Fibroblast of mammary gland (primary cell): ENCODE measurements around the gene RFTN1.

Experiments used
- DNase-seq: peaks from one replicate; pipeline ENCODE4 v3.0.0-alpha.2; 2010; ENCODE audit warnings: low read depth
- H3K4me3 ChIP-seq: 2 replicates; pipeline ENCODE4 v1.5.1; 2011; ENCODE audit warnings: low read depth, mild to moderate bottlenecking, low read length, moderate library complexity; ENCODE audit not compliant: control insufficient read depth
- TF ChIP-seq, protein P1 (sequence below): conservative IDR thresholded peaks from 2 replicates; pipeline ENCODE4 v1.5.1; 2011; ENCODE audit warnings: low read depth, low read length, inconsistent platforms; ENCODE audit not compliant: control insufficient read depth, insufficient read depth

Gene RFTN1

DNA sequence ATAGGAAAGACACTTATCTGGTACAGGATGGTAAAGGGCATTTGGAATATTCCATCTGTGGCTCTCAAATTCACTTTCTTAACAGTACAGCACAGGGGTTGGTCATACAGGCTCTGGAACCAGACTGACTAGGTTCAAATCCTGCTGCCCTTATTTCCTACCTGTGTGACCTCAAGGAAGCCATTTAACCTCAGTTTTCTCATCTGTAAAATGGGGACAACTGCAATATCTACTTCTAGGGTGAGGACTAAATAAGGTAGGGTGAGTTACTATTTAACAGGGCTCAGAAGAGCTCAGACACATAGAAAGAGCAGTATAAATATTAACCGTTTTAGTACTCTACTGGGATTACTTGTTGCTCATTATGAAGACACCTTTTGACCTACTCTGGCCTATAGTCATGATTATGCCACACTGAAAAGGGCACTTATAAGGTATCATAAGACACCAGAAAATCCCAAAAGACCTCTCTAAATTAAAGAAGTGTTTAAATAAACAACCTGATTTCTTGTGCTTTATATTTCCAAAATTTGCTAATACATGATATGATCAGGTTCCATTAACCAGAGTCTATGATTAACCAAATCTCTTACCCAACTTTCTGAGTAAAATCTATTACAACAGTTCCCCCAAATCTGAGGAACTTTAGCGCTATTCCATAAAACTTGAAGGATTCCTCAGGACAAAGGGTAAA lies 6.5 kb downstream of the RFTN1 start:
- H3K4me3 ChIP-seq = no peak overlapping the region
- TF ChIP-seq, protein P1, sequence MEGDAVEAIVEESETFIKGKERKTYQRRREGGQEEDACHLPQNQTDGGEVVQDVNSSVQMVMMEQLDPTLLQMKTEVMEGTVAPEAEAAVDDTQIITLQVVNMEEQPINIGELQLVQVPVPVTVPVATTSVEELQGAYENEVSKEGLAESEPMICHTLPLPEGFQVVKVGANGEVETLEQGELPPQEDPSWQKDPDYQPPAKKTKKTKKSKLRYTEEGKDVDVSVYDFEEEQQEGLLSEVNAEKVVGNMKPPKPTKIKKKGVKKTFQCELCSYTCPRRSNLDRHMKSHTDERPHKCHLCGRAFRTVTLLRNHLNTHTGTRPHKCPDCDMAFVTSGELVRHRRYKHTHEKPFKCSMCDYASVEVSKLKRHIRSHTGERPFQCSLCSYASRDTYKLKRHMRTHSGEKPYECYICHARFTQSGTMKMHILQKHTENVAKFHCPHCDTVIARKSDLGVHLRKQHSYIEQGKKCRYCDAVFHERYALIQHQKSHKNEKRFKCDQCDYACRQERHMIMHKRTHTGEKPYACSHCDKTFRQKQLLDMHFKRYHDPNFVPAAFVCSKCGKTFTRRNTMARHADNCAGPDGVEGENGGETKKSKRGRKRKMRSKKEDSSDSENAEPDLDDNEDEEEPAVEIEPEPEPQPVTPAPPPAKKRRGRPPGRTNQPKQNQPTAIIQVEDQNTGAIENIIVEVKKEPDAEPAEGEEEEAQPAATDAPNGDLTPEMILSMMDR = no peak
- no peak for DNase-seq

DNA sequence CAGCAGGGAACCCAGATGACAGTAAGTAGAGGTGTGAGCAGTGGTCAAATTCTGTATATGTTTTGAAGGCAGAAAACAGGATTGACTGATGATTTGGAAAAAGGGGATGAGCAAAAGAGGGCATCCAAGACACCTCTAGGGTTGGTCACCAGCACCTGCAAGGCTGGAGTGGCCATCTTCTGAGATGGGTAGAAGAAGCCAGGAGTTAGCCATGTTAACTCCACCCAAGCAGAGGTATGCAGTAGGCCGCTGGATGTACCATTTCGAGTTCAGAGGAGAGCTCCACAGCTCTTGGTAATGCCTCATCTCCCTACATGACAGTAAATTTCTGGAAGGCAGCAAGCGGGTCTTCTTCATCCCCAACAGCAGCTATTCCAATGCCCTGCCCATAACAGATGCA lies 7.0 kb downstream of the RFTN1 start:
- DNase-seq = no peak
- TF ChIP-seq, protein P1 = no peak
- no peak overlapping the region for H3K4me3 ChIP-seq

GRCh38 chr3:16504692-16505091 lies 8.8 kb downstream of the RFTN1 start:
- TF ChIP-seq, protein P1 = no peak
- H3K4me3 ChIP-seq = no peak overlapping the region
- no peak for DNase-seq

- TF ChIP-seq, protein P1 = no peak
- peak; percentile 14 for DNase-seq
Observed at GRCh38 chr3:16504242-16504641, 9.3 kb downstream of the RFTN1 start.

GRCh38 chr3:16503191-16503776 lies 10.2 kb downstream of the RFTN1 start:
- no peak for DNase-seq
- TF ChIP-seq, protein P1 = no peak
- no peak overlapping the region for H3K4me3 ChIP-seq

More at GRCh38 chr3:16504242-16504641, 9.3 kb downstream of the RFTN1 start:
- no peak overlapping the region for H3K4me3 ChIP-seq

DNA sequence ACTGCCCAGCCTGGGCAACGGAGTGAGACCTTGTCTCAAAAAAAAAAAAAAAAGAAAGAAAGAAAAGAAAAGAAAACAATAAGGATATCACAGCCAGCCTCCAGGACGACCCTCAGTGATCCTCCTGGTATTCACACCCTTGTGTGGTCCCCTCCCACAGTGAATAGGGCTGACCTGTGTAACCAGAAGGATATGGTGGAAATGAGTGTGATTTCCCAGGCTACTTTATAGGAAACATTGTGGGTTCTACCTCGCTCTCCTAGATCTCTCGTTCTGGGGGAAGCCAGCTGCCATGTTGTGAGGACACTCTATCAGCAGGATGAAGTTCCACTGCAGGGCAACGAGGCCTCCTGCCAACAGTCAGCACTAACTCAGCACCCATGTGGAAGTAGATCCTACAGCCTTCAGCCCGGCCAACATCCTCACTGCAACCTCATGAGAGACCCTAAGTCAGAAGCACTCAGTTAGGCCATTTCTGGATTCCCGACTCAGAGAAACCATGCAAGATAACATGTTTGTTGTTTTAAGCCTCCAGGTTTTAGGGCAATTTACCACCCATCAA lies 11.1 kb downstream of the RFTN1 start:
- no peak overlapping the region for H3K4me3 ChIP-seq
- TF ChIP-seq, protein P1 = no peak
- DNase-seq = no peak
